HG02870 (cell line): ENCODE results near the gene POPDC3.

Source experiments
- ATAC-seq: cut with Tn5 transposase; IDR thresholded peaks from one replicate; pipeline ENCODE4 v1.9.1; 2021; ENCODE audit warnings: mild to moderate bottlenecking, moderate library complexity; ENCODE audit not compliant: unreplicated experiment

Gene POPDC3

GRCh38 chr6:105161421-105161820 lies 18.4 kb downstream of the POPDC3 start:
- no peak for ATAC-seq

DNA sequence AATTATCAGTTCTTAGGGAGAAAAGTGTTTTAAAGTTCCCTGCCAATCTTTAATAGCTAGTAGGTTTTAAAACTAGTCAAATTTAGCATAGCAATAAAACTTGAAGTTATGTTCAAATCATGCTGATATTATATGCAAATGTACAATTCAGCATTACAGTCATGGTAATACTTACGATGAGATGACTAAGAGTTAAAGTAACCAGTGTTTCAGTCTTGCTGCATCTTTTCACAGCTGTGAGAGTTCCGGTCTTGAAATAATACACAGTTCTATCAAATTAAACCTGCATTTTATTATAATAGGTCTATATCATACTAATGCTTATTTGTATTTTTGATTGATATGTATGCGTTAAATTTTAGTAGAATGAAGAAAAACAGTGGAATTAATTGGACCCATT lies 26.1 kb downstream of the POPDC3 start:
- no peak for ATAC-seq

GRCh38 chr6:105152880-105153279 lies 26.9 kb downstream of the POPDC3 start:
- no peak for ATAC-seq

DNA sequence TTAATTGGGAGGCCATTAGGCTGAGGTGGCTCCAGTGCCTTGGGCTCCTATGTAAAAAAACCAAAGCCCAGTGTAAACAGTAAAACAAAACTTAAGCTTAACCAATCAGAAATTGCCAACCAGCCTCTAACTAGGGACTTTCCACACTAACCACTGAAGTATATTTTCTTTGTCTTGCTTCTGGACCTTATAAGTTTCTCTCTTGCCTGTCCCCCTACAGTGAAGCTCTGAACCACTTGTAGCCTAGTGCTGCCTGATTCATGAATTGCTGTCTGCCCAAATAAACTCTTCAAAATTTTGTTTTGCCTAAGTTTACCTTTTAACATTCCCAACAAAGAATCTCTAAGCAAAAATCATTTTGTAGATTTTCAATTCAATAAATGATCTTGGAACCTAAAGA lies 28.2 kb downstream of the POPDC3 start:
- no peak for ATAC-seq

GRCh38 chr6:105138141-105138540 lies 41.7 kb downstream of the POPDC3 start:
- no peak for ATAC-seq

- ATAC-seq = no peak
Measured at GRCh38 chr6:105137388-105137787, 42.4 kb downstream of the POPDC3 start.

DNA sequence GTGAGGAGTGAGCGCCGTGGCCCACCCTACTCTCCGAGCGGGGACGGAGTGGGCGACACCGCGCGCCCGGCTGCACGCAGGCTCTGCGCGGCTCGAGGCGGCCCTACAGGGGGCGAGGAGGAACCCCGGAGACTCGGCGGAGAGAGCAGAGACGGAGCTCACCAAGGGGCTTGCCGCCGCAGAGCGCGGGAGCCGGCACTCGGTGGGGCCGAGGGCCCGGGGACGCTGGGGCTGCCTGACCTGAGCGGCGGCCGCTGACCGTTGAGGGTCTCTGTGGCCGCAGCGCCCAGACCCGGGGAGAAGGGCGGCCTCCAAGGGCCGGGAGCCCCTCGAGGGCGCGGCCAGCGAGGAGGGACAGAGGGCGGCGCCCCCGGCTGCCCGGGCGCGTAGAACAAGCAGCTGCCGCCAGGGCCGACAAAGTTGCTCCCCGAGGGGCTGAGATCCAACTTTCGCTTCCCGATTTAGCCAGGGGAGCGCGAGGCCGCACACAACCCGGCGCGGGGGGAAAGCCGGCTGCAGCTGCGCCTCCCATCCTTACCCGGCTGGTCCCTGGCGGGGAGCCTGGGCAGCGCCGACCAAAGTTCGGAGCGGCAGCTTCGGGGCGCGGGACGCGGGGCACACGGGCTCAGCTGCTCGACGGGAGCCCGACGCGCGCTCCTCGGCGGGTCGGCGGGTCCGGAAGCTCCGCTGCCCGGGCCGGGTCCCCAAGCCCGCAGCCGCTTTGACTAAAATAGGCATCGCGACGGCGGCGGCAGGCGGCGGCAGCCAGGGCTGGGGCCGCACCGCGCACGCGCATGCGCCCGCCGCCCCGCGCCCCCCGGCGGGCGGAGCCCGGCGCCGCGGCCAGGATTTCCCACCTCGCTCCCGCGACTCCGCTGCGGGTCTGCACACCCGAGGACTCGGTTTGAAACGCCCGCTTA lies 43.1 kb downstream of the POPDC3 start:
- peak; percentile 58 for ATAC-seq

DNA sequence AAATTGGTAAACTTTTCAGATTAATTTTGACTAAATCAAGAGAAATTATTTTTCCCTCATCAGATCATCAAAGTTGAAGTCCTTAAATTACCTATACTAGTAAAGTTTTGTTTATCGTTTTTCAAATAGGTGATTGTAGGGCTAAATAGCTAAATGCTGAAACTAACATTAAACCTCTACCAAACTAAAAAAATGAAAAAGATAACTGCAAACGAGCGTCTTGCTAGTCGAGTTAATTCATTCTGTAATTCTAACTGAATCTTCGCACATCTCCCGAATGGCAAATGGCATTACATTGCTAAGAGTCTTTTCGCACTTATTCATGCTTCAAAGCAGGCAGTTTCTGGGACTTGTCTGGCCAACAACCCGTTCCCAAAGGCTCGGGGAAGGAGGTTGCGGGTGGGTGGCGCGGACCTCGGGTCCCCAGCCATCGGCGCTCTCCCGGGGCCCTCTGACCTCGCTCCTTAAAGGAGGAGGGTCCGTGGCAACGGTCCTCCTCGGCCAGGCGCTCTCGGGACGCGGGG lies 43.8 kb downstream of the POPDC3 start:
- ATAC-seq = no peak

GRCh38 chr6:105135056-105135455 lies 44.8 kb downstream of the POPDC3 start:
- ATAC-seq = no peak

- ATAC-seq = no peak
Measured at GRCh38 chr6:105122717-105123116, 57.1 kb downstream of the POPDC3 start.

- ATAC-seq = no peak
Measured at GRCh38 chr6:105121981-105122380, 57.8 kb downstream of the POPDC3 start.

DNA sequence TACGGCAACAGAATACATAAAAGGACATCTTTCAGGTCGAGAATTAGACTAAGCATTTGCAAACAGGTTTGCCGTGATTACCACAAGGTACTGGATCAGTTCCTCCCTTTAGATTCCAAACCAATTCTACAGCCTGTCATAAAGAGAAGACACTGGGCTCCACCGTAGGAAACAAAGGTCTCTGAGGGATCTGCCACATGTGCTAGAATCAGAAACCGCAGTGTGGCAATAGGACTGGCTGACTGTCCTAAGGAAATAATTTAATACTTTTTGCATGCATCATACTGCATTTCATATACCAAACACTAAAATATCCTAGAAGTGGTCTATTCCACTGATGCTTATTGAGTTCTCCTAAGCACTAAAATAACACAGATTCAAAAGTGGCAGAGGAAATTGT lies 59.2 kb downstream of the POPDC3 start:
- no peak for ATAC-seq

GRCh38 chr6:105116150-105116549 lies 63.7 kb downstream of the POPDC3 start:
- no peak for ATAC-seq

DNA sequence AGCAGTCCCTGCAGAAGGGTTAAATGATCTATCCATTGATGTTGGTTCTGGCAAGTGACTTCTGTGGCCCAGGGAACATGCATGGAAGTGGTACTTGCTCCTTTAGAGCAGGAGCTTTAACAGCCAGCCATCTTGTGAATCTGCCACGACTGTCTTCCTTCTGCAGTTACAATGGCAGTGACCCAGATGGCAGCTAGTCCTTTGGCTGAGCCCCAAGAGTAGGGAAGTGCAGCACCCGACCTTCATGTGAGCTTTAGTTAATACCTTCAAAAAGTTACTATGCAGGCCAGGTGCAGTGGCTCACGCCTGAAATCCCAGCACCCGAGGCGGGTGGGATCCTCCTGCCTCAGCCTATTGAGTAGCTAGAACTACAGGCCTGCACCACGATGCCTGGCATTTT lies 66.4 kb downstream of the POPDC3 start:
- no peak for ATAC-seq

- ATAC-seq = no peak
Measured at GRCh38 chr6:105112577-105112976, 67.2 kb downstream of the POPDC3 start.

- ATAC-seq = no peak
Measured at GRCh38 chr6:105111871-105112270, 67.9 kb downstream of the POPDC3 start.

GRCh38 chr6:105111105-105111504 lies 68.7 kb downstream of the POPDC3 start:
- no peak for ATAC-seq

- peak; percentile 51 for ATAC-seq
Measured at GRCh38 chr6:105109955-105110895, 69.6 kb downstream of the POPDC3 start.

GRCh38 chr6:105108631-105109262 lies 71.1 kb downstream of the POPDC3 start:
- ATAC-seq = no peak
